Astrocyte (in vitro differentiated cells and primary cell): ENCODE data around the gene BRINP2. TPM values are rescaled to one million over a fixed set of nuclear protein-coding genes. Genes with fewer than 3 reads are reported as not detected.

Experiments used
- DNase-seq: peaks from one replicate; pipeline ENCODE4 v3.0.0-alpha.2; 2010; ENCODE audit warnings: low read depth
- FAIRE-seq: peaks from 2 replicates; lab custom pipeline; 2011; peaks lifted over from hg19 to GRCh38; lab: Jason Lieb, UNC
- H2AFZ ChIP-seq: 2 replicates; pipeline ENCODE4 v1.6.0; 2012; ENCODE audit warnings: low read depth, low read length, inconsistent platforms
- H3K27ac ChIP-seq: 2 replicates; pipeline ENCODE4 v1.5.1; 2011; ENCODE audit warnings: low read depth, low read length, inconsistent platforms
- H3K27me3 ChIP-seq: 2 replicates; pipeline ENCODE4 v1.6.0; 2011; ENCODE audit warnings: low read length, inconsistent platforms; ENCODE audit not compliant: insufficient read depth
- H3K36me3 ChIP-seq: 2 replicates; pipeline ENCODE4 v1.5.1; 2011; ENCODE audit warnings: low read length, inconsistent platforms; ENCODE audit not compliant: insufficient read depth
- H3K4me1 ChIP-seq: 2 replicates; pipeline ENCODE4 v1.5.1; 2011; ENCODE audit warnings: low read length, inconsistent platforms; ENCODE audit not compliant: insufficient read depth
- H3K4me2 ChIP-seq: 2 replicates; pipeline ENCODE4 v1.6.0; 2012; ENCODE audit warnings: low read length, inconsistent platforms
- H3K4me3 ChIP-seq: 2 replicates; pipeline ENCODE4 v1.5.1; 2011; ENCODE audit warnings: low read depth, mild to moderate bottlenecking, low read length, inconsistent platforms; ENCODE audit not compliant: insufficient read depth
- H3K79me2 ChIP-seq: 2 replicates; pipeline ENCODE4 v1.6.0; 2012; ENCODE audit warnings: mild to moderate bottlenecking, low read length, inconsistent platforms; ENCODE audit not compliant: insufficient read depth
- H3K9ac ChIP-seq: 2 replicates; pipeline ENCODE4 v1.6.0; 2012; ENCODE audit warnings: mild to moderate bottlenecking, low read length, inconsistent platforms
- H3K9me3 ChIP-seq: 2 replicates; pipeline ENCODE4 v1.5.1; 2012; ENCODE audit warnings: low read depth, mild to moderate bottlenecking, low read length, inconsistent platforms; ENCODE audit not compliant: insufficient read depth
- H4K20me1 ChIP-seq: 2 replicates; pipeline ENCODE4 v1.6.0; 2012; ENCODE audit warnings: low read length, inconsistent platforms; ENCODE audit not compliant: insufficient read depth
- H3K27ac Mint-ChIP-seq: one replicate; pipeline ENCODE4 v1.8.0; 2021; ENCODE audit warnings: mild to moderate bottlenecking, mixed read lengths; ENCODE audit not compliant: unreplicated experiment
- H3K27me3 Mint-ChIP-seq: one replicate; pipeline ENCODE4 v1.8.0; 2021; ENCODE audit warnings: low read depth, mixed read lengths; ENCODE audit not compliant: unreplicated experiment
- H3K36me3 Mint-ChIP-seq: one replicate; pipeline ENCODE4 v1.8.0; 2021; ENCODE audit warnings: low read depth, mixed read lengths; ENCODE audit not compliant: unreplicated experiment
- H3K4me1 Mint-ChIP-seq: one replicate; pipeline ENCODE4 v1.8.0; 2021; ENCODE audit warnings: low read depth, mixed read lengths; ENCODE audit not compliant: unreplicated experiment
- H3K4me3 Mint-ChIP-seq: one replicate; pipeline ENCODE4 v1.8.0; 2021; ENCODE audit warnings: mild to moderate bottlenecking, moderate library complexity, mixed read lengths; ENCODE audit not compliant: unreplicated experiment
- H3K9me3 Mint-ChIP-seq: one replicate; pipeline ENCODE4 v1.8.0; 2021; ENCODE audit warnings: mild to moderate bottlenecking, mixed read lengths; ENCODE audit not compliant: unreplicated experiment
- EZH2 ChIP-seq: IDR thresholded peaks from 2 replicates; pipeline ENCODE4 v1.6.1; 2012; ENCODE audit warnings: mild to moderate bottlenecking, low read length, inconsistent platforms; ENCODE audit not compliant: insufficient read depth
- total RNA-seq: library from RNA; stranded (reverse); gene quantifications from 2 replicates; pipeline ENCODE4 v1.2.1, GENCODE V29; 2021
- TF ChIP-seq, protein P1 (sequence below): IDR thresholded peaks from 2 replicates; pipeline ENCODE4 v1.5.1; 2011; ENCODE audit warnings: low read depth, mild to moderate bottlenecking, inconsistent platforms, low read length, moderate library complexity; ENCODE audit not compliant: insufficient read depth

The BRINP2 gene
- total RNA-seq, 1 donor from 2014 or later = not detected

DNA sequence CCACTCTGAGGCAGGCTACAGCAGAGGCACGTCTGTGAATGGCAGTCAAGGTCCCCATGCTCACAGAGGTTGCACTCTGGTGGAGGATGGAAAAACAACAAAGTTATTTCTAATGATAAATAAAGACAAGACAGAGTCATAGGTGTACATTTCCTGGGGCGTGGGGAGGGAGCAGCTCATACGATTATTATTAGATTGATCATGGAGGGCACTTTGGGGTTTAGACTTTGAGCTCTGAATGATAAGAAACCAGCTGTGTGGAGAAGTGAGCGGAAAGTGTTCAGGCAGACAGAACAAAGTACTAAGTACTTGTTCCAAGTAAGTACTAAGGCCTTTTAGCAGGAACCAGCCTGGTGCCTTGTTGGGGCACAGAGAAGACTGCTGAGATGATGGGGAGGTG lies 86.8 kb downstream of the BRINP2 start:
- no peaks in the 10 kb centered on the region for H4K20me1 ChIP-seq
- DNase-seq (no peak), FAIRE-seq (no peak)
- no peaks in the 10 kb centered on the region for H3K36me3 ChIP-seq
- no peaks in the 10 kb centered on the region for H3K36me3 Mint-ChIP-seq
- no peak overlapping the region for H3K9ac ChIP-seq
- H3K9me3 ChIP-seq = no peaks in the 10 kb centered on the region
- H2AFZ ChIP-seq = no peak overlapping the region
- H3K27me3 Mint-ChIP-seq = peaks cover 1% of the 10 kb centered on the region
- no peak overlapping the region for H3K4me2 ChIP-seq
- H3K27ac Mint-ChIP-seq = no peak overlapping the region
- no peak overlapping the region for H3K4me3 Mint-ChIP-seq
- H3K9me3 Mint-ChIP-seq = peaks cover 1% of the 10 kb centered on the region
- no peak for TF ChIP-seq EZH2
- TF ChIP-seq, protein P1, sequence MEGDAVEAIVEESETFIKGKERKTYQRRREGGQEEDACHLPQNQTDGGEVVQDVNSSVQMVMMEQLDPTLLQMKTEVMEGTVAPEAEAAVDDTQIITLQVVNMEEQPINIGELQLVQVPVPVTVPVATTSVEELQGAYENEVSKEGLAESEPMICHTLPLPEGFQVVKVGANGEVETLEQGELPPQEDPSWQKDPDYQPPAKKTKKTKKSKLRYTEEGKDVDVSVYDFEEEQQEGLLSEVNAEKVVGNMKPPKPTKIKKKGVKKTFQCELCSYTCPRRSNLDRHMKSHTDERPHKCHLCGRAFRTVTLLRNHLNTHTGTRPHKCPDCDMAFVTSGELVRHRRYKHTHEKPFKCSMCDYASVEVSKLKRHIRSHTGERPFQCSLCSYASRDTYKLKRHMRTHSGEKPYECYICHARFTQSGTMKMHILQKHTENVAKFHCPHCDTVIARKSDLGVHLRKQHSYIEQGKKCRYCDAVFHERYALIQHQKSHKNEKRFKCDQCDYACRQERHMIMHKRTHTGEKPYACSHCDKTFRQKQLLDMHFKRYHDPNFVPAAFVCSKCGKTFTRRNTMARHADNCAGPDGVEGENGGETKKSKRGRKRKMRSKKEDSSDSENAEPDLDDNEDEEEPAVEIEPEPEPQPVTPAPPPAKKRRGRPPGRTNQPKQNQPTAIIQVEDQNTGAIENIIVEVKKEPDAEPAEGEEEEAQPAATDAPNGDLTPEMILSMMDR = no peak
- H3K4me1 Mint-ChIP-seq = peaks cover 22% of the 10 kb centered on the region
- no peak overlapping the region for H3K27ac ChIP-seq
- no peak overlapping the region for H3K4me3 ChIP-seq
- H3K4me1 ChIP-seq = peaks cover 18% of the 10 kb centered on the region
- no peaks in the 10 kb centered on the region for H3K79me2 ChIP-seq
- H3K27me3 ChIP-seq = no peaks in the 10 kb centered on the region

DNA sequence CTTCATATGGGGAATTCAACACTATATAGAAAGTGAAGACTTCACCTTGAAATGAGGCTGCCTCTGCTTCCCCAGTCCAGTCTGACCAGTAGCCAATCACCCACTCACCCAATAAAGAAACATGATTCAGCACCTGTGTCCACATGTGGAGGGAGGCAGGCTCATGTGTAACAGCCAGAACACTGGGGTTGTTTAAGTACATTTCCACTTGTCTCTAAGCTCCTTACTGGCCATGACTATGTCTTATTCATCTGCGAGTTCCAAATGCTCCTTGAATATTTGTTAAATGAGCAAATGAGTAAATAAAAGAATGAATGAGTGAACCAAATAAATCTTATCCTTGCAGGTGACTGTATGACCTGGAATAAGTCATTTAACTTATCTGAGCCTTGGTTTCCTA lies 100.1 kb downstream of the BRINP2 start:
- Mint-ChIP-seq H3K4me3 (no peak overlapping the region), H3K36me3 (no peaks in the 10 kb centered on the region), H3K27me3 (peaks cover 28% of the 10 kb centered on the region), H3K9me3 (peaks cover 5% of the 10 kb centered on the region), H3K27ac (no peak overlapping the region), H3K4me1 (peaks cover 7% of the 10 kb centered on the region)
- no peak overlapping the region for H2AFZ ChIP-seq
- FAIRE-seq (no peak), DNase-seq (no peak)
- H3K36me3 ChIP-seq = no peaks in the 10 kb centered on the region
- H4K20me1 ChIP-seq = no peaks in the 10 kb centered on the region
- no peaks in the 10 kb centered on the region for H3K9me3 ChIP-seq
- peaks cover 9% of the 10 kb centered on the region for H3K4me1 ChIP-seq
- H3K27ac ChIP-seq = no peak overlapping the region
- H3K4me3 ChIP-seq = no peak overlapping the region
- no peak overlapping the region for H3K4me2 ChIP-seq
- peaks cover 12% of the 10 kb centered on the region for H3K27me3 ChIP-seq
- no peaks in the 10 kb centered on the region for H3K79me2 ChIP-seq
- H3K9ac ChIP-seq = no peak overlapping the region
- no peak for TF ChIP-seq EZH2
- TF ChIP-seq, protein P1 = no peak

DNA sequence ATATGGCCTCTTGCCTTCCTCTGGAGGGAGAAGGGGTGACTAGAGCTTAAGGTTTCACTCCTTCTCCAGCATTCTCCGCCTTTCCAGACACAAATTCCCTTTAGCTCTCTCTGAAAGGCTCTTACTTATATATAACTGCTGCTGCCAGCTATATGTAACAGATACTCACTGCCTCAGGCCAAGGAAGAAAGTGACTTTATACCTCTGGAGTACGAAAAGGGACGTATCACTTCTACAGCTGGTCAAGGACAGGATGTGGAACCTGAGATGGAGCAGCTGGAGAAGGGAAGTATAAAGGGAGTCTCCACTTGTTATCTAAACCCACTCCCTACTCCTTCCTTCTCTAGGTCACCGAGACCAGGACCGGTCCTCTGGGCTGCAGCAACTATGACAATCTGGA lies 102.4 kb downstream of the BRINP2 start:
- TF ChIP-seq, protein P1 = no peak
- no peak for TF ChIP-seq EZH2
- H3K9me3 ChIP-seq = no peaks in the 10 kb centered on the region
- no peaks in the 10 kb centered on the region for H3K79me2 ChIP-seq
- no peak overlapping the region for H3K4me2 ChIP-seq
- no peak overlapping the region for H2AFZ ChIP-seq
- peaks cover 28% of the 10 kb centered on the region for H3K27me3 Mint-ChIP-seq
- no peak overlapping the region for H3K4me3 Mint-ChIP-seq
- H3K27me3 ChIP-seq = peaks cover 14% of the 10 kb centered on the region
- no peak for DNase-seq
- H3K4me3 ChIP-seq = no peak overlapping the region
- FAIRE-seq = no peak
- peaks cover 5% of the 10 kb centered on the region for H3K9me3 Mint-ChIP-seq
- H4K20me1 ChIP-seq = no peaks in the 10 kb centered on the region
- no peaks in the 10 kb centered on the region for H3K36me3 ChIP-seq
- no peaks in the 10 kb centered on the region for H3K36me3 Mint-ChIP-seq
- peaks cover 9% of the 10 kb centered on the region for H3K4me1 ChIP-seq
- H3K9ac ChIP-seq = no peak overlapping the region
- no peak overlapping the region for H3K27ac ChIP-seq
- H3K4me1 Mint-ChIP-seq = peaks cover 7% of the 10 kb centered on the region
- no peak overlapping the region for H3K27ac Mint-ChIP-seq
